NCI-H446 (cell line): ENCODE results near the gene LRRC25.

Experiments
- DNase-seq, 2 experiments: peaks; one replicate each; lab custom pipeline; 2025; lab: John Stamatoyannopoulos, UW

Gene LRRC25

DNA sequence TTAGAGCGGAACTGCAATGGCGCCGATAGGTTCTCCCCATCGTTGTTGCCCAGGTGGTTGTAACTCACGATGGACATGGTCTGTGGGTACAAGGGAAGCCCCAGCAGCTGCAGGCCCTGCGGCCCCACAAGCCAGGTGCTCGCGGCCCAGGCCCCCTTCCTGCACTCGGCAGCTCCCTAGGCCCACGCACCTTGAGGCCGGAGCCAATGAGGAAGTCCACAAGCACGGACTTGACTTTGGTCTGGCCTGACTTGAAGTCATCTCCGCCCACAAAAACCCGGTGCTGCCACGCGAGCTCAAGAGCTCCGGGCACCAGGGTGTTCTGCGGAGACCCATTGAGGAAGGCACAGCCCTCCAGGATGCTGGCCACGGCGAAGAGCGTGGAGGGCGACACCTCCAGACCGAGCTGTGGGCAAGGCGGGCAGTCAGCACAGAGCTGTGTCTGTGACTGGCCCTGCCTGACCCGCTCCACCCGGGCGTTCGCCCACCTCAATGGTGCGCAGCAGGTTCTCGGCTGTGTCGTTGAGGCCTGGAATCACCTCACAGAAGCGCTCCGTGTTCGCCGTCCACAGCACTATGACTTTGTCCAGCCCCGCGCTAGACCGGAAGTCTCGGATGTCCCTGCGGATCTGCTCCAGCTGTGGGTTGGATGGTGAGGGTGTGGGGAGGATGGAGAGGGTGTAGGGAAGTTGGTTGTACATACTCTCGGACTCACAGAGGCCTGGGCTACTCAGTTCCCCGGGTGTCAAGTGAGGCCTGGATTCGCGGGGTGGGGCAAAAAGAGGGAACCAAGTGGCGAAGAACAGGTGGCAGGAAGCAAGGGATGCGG lies 38.6 kb upstream of the LRRC25 start:
- DNase-seq, result no peak

DNA sequence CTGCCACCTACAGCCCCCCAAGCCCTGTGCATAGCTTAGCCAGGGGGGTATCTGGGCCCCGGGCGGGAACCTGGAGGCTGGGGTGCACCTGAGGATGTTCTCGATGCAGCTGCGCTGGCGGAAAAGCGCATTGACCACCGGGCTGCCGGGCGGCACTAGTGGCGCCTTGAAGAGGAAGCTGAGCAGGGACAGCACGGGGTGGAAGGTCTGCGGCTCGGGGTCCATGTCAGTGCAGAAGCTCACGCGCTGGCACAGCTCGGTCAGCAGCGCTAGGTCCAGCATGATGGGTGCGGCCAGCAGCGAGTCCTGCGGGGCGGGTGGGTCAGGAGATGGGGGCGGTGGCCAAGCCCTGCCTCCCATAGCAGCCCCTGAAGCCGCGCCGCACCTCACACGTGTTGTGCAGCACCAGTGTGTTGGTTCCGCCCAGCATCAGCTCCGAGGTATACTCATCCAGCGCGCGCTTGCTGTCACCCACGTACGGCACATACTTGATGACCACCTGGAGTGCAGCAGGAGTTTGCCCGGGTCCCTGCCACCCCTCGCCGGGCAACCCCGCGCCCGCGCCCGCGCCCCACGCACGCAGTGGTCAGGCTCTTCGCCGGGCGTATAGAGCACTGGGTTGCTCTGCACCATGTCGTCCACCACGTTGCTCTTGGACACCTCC lies 37.9 kb upstream of the LRRC25 start:
- DNase-seq, result no peak

DNA sequence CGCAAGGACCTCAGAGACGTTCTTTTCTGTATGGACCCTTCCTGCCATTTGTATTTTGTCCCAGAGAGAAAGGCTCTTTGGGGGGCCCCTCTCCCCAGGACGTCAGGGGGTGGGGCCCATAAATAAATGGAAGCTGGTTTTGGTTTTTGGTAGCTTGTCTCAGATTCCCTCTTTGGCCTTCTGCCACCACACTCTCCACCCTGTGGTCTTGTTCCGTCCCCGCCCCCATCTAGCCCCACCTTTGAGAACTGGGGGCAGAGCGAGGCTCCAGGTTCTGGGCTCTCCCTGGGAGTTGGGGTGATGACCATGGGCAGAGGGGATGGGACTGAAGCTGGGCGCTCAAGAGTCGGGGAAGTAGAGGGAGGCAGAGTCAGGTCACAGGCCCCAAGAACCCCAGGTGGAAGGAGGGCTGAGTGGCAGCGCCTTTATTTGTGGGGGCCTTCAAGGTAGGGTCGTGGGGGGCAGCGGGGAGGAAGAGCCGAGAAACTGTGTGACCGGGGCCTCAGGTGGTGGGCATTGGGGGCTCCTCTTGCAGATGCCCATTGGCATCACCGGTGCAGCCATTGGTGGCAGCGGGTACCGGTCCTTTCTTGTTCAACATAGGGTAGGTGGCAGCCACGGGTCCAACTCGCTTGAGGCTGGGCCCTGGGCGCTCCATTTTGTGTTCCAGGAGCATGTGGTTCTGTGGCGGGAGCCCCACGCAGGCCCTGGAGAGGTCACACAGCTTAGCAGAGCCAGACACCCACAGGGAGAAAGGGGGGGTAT lies 37.2 kb upstream of the LRRC25 start:
- DNase-seq, result no peak

DNA sequence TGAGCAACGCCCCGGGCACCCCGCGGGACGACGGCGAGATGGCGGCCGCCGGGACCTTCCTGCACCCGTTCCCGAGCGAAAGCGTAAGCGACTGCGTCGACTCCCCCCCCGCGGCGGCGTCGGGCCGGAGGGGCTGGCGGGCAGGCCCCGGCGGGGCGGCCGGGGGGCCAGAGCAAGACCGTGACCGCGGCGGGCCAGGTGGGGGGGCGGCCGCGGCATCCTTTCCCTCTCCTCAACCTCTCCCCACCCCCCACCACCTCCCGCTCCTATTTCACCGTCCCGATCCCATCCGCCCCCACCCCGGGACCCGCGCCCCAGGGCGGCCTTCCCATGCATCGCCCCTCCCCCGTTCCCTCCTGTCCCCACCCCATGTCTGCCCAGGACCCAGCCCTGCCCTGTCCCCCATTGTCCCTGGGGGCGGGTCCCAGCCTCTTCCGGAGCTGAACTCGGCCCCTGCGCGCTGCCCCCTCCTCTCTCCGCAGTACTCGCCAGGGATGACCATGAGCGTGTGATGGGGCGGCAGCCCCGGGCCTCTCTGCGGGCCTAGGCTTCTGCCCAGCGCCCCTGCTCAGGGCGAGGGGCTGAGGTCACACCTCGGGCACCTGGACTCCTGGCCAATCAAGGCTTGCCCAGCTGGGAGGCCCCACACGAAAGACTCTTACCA lies 36.4 kb upstream of the LRRC25 start:
- no peak for DNase-seq

DNA sequence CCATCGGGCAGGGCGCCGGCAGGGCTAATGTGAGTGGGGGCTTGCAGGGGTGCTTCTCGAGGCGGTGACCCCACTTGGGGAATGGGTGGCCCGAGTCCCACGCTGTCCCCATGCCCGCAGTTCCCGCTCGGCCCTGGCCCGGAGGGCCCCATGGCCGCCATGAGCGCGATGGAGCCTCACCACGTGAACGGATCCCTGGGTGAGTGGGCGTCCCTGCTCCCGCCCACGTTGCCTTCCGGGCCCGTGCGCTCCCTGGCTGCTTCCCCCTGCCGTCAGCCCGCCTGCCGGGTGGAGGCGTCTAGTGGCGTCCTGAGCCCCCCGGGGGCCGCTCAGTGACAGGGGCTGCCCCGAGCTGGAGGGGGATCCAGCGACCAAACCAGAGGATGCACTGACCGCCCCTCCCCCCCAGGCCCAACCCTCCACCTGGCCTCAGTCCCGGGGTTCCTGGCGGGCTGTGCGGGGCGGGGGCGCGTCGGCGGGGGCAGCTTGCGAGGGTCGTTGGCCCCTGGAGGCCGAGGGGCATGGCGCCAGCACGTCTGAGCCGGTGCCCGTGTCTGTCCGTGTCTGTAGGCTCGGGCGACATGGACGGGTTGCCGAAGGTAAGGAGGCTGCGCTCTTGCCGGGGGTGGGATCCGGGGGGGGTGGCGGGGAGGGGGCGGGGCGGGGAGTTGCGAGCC lies 35.7 kb upstream of the LRRC25 start:
- no peak for DNase-seq

DNA sequence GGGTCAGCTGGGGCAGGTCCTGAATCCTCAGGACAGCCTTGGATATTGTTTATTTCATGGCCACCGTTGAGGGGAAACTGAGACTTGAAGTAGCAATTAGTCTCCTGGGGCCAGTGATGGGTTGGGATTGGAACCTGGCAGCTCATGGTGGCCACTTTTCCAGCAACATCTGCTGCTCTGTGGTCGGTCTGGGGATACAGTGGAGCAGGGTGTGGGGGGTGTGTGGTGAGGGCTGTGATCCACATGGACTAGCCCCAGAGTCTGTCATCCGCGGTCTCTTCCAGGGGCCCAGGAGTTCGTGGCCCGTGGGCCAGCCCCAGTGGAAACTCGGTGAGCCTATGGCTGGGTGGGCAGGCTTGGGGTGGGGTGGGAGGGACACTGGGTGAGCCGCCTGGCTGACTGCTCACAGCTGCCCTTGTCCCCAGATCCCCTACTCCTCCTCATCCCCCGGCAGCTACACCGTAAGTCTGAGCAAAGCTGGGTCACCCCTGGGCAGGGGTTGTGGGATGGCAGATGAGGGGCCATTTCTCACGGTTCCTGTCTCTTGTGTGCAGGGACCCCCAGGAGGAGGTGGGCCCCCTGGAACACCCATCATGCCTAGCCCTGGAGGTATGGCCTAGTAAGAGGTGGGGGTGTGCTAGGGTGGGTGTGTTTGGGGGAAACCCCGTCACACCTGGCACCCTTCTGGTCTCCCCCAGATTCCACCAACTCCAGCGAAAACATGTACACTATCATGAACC lies 35.0 kb upstream of the LRRC25 start:
- DNase-seq, result no peak

DNA sequence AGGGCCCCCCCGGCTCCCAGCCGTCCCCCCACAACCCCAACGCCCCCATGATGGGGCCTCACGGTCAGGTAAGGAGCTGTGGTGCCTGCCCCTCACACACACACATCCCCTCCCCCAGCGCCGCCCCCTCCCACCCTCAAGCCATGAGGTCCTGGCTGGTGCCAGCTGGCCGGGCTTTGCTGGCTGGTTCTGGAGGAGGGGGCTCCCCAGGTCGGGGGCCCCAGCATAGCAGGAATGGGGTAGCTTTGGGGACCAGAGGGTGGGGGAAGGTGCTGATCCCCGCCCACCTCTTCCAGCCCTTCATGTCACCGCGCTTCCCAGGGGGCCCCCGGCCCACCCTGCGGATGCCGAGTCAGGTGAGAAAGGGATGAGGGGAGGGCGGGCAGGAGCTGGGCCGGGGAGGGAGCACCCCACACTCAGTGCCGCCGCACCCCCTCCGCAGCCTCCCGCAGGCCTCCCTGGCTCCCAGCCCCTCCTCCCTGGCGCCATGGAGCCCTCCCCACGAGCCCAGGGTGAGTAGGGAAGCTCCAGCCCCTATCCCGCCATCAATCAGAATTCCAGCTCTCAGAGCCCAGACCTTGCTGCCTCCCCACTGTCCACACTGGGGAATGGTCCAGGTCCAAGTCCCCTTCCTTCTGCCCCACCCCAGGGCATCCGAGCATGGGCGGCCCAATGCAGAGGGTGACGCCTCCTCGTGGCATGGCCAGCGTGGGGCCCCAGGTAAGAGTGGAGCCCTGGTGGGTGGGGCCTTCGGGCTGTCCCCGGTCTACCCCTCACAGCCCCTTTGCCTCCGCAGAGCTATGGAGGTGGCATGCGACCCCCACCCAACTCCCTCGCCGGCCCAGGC lies 34.2 kb upstream of the LRRC25 start:
- DNase-seq, result no peak

DNA sequence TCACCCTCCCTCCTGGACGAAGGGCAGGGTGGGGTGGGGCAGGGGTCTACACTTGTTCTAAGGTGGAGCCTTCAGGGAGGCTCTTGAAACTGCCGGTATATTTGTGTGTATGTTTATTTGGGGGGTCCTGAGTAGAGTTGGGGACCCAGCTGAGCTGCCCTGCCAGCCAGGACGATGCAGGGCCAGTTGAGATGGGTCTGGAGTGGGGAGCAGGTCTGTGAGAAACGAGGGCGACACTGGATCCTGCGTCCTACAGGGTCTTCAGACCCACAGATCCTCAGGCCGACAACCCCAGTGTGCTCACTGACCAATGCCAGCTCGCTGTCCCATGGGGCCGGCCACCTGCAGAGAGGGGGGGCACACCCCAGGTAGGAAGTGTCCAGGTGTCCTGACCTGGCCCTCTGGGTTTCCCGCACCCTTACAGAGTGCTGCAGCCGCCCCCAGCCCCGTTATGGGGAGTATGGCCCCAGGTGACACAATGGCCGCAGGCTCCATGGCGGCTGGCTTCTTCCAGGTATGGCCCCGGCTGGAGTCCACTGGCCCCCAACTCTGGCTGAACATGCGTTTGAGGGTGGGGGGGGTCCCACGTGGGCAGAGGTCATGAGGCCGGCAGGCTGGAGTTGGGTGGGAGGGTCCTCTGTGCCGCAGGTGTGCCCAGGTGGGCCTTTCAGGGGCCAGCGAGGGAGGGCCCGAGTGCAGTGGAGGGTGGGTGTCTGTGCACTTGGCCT lies 33.2 kb upstream of the LRRC25 start:
- DNase-seq, result no peak

DNA sequence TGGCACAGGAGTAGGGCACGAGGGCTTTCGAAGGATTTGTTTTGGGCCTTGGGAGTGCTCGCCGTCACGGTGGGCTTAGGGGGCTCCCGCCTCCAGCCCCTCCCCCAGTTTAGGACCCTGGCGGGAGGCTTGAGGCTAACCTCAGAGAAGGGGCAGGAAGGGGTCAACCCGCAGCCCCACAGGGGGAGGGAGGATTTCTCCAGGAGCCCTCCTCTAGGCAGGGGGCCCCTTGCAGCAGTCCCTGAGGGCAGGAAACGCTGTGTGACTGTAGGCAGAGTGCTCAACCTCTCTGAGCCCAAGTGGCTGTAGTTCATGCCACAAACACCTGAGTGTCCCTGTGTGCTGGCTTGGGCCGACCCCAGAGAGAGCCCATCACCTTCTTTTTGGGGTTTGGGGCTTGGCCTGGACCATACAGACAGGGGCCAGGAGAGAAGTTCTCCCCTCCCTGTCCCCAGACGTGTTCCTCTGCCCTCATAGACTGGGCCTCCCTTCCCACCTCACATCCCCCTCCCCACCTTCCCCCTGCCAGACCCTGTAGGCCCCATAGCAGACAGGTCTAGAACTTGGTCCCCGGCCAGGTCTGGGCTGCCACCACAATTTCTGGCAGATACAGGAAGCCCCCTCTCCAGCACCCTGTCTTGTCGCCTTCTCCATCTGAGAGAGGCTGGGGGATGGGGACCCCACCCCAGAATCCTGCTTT lies 32.4 kb upstream of the LRRC25 start:
- no peak for DNase-seq

DNA sequence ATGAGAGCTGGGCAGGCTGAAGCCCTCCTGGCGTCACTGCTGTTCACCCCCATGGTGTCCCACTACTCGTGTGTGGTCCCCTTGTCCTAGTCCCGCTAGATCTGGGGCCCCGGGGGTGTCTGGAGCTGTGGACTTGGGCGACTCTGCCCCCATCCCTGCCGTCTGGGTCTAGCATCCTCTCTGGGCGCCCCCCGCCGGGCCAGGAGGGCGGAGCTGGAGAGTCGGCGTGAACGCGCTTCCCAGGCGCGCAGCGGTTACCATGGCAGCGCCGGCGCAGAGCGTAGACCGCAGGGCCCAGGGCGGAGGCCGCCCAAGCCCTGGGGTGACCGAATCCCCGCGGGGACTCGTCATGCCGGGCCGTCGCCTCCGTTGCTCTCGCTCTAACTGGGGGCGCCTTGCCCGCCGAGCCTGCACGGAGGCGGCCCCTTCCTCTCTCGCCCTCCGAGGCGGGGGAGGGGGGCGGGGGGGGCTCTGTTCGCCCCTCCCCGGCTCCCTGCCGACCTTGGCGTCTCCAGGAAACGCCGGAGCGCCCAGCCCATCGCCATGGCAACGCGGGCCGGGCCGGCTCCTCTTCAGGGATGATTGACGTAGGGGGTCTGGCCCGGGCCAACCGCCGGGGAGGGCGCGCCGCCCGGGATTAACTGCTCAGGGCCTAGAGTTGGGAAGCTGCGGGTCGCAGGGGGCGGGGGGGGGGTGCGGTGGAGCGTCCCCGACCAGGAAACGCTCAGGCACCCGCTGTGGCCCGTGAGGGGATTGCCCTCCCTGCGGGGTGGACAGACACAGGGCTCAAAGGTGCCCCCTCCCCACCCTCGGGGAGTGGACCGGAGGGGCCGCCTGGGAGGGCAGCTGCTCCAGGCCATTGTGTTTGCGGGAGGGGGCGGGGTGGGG lies 31.6 kb upstream of the LRRC25 start:
- no peak for DNase-seq

DNA sequence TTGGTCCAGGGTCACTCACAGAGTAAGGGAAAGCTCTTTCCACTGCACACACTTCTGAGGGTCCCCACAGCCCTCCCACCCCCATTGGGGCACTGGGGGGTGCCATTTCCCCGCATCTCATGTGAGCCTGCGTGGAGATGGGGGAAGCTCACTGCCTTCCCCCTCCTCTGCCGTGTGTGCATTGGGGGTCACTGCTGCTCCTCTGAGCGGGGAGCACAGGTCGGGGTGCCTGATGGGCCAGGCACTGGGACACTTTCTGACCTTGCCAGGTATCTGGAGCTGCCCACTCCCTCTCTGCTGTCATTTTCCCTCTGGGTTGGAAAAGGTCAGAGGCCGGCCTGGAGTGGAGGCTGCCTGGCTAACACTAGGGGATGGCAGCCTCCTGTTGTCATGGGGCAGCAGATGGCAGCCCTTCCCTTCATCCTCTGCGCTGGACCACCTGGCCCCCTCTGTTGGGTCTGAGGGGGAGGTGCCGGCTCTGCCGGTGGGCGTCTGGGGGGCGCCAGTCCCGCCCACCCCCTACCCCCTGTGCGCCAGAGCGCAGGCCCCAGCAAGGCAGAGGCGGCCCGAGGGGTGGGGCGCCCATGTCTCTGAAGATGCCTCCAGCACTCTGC lies 30.9 kb upstream of the LRRC25 start:
- no peak for DNase-seq

DNA sequence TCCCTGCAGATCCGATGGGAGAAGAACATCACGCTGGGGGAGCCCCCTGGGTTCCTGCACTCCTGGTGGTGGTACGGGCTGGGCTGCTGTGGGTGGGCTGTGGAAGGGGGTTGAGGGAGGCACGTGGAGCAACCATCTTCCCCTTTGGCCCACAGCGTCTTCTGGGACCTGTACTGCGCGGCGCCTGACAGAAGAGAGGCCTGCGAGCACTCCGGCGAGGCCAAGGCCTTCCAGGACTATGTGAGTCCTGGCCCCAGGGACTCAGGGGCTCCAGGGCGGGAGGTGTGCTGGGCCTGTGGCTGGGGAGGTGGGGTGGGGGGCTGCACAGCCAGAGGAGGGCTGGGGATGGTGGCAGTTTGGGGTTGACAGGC lies 30.3 kb upstream of the LRRC25 start:
- DNase-seq, result no peak

DNA sequence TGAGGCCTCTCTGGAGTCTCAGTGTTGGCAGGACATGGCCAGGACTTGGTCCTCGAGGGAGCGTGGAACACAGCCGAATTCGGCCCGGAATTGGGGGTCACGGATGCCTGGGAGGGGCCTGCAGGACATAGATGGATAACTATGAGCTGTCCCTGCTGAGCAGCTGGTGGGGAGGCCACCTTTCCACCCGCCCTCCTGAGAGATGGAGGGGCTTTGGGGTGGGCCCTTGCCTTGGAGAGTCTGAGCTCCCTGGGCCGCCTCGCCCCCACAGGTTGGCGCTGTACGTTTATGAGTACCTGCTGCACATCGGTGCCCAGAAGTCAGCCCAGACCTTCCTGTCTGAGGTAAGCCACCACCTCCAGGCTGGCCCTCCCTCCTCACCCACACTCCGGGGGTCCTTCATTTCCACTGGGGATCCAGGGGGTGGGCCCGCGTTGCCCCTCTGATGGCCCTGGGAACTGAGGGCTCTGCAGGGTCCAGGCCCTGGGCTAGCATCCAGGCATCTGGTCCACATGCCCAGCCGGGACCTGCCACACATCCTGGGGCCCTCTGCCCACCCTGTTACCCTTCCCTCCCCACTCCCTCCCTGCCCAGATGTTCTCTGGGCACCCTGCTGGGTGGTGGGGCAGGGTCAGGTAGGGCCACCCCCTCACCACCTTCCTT lies 29.8 kb upstream of the LRRC25 start:
- DNase-seq, result no peak

DNA sequence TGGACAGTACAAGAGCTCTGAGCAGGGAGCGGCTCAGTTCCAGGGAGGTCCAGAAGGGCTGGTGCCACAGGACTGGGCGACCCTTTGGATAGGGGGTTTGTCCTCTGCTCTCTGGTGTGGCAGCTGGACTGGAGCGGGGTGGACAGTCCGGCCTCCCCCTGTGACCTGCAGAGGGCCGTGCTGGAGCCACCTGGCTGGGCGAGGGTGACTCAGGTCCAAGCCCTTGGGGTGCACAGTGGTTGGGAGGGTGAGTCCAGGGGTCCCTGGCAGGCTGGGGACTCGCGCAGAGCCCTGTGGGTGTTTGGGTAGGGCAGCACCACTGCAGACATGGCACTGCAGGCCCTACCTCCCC lies 29.0 kb upstream of the LRRC25 start:
- DNase-seq, result no peak

DNA sequence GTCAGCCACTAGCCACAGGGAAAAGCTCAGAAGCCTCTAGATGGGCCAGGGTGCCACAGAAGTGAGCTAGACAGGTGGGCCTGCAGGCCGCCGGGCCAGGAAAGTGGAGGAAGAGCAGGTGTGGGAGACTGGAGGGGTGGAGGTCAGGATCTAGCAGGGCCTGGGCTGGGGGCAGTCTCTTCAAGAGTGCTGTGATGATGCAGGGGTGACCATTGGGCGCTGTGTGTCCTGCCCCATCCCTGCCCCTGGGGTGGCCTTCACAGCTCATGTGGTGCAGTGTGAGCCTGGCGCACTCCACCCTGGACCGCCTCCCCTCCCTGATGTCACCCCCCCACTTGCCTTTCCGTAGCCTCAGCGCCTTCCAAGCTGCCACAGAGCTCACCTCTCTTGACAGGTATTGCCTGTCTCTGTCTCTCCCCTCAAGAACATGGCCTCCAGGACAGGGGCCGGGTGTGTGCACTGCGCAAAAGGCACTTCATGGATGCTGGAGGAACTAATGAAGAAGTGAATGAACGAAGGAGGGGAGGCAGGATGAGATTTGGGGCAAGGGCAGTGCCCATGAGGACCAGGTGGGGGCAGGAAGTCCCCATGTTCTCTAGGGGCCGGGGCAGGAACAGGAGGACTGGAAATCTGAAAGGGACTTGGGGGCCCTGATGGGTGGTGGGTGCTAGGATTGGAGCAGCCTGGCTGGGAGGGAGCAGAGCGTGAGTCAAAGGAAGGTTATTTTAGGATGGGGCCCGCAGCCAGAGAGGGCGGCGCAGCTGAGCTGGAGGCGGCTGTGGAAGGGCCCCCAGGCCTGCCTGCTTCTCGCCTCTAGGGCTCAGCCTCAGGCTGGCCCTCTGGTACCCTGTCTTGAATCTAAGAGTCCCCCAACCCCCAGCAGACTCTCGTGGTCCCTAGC lies 28.3 kb upstream of the LRRC25 start:
- no peak for DNase-seq
